SK-N-SH (cell line): ENCODE results near the gene LARP1. TPM values are rescaled to one million over a fixed set of nuclear protein-coding genes. Genes with fewer than 3 reads are reported as not detected.

Experiments
- CTCF ChIA-PET: fragments of 300-600, 350-600 bp; formaldehyde crosslinking; extraction: SDS; loops from one replicate; lab custom pipeline; 2021; lab: Yijun Ruan, JAX
- POLR2A ChIA-PET: fragments of 350-600 bp; sonication (Branson Sonifier 250); formaldehyde crosslinking; extraction: SDS; loops from one replicate; lab custom pipeline; 2020; ENCODE audit warnings: antibody characterized with exemption, inconsistent platforms; lab: Yijun Ruan, JAX
- DNase-seq: peaks from one replicate; pipeline ENCODE4 v3.0.0; 2012
- H2AFZ ChIP-seq: fragments of 200-600 bp; sonication (generic); 2 replicates; pipeline ENCODE4 v1.8.1; 2016; ENCODE audit warnings: antibody characterized with exemption, mild to moderate bottlenecking, low read depth
- H3F3A ChIP-seq: fragments of 200-600 bp; sonication (generic); replicated peaks from 2 replicates; pipeline ENCODE3; 2016; ENCODE audit warnings: antibody characterized with exemption, mild to moderate bottlenecking; ENCODE audit not compliant: insufficient read depth
- H3K27ac ChIP-seq, 2 experiments: fragments of 200-500 bp in 1 of 2; fragments of 200-600 bp in 1 of 2; sonication (Bioruptor generic) in 1 of 2; sonication (generic), shearing (Covaris generic) in 1 of 2; 2 replicates each; pipeline versions ENCODE4 v1.5.1 to v1.6.1; 2014 to 2016; ENCODE audit warnings: low read depth in 2 of 2, inconsistent platforms in 1 of 2, low read length in 1 of 2, mild to moderate bottlenecking in 1 of 2, mixed read lengths in 1 of 2
- H3K27me3 ChIP-seq: fragments of 200-600 bp; sonication (generic), shearing (Covaris generic); 2 replicates; pipeline ENCODE4 v1.6.1; 2016; ENCODE audit warnings: mixed run types; ENCODE audit not compliant: insufficient read depth
- H3K36me3 ChIP-seq, 2 experiments: fragments of 200-500 bp in 1 of 2; fragments of 200-600 bp in 1 of 2; sonication (Bioruptor generic) in 1 of 2; sonication (generic) in 1 of 2; replicated peaks in 1 of 2; 2 replicates each; pipeline versions ENCODE3 to v1.5.1; 2014 to 2016; ENCODE audit warnings: low read length in 1 of 2, mild to moderate bottlenecking in 1 of 2; ENCODE audit not compliant: insufficient read depth in 2 of 2, control insufficient read depth in 1 of 2
- H3K4me1 ChIP-seq, 2 experiments: fragments of 200-500 bp in 1 of 2; fragments of 200-600 bp in 1 of 2; sonication (Bioruptor generic) in 1 of 2; sonication (generic), shearing (Covaris generic) in 1 of 2; 2 replicates each; pipeline versions ENCODE4 v1.5.1 to v1.6.1; 2014 to 2016; ENCODE audit warnings: low read depth in 1 of 2, low read length in 1 of 2, mixed run types in 1 of 2; ENCODE audit not compliant: insufficient read depth in 2 of 2, control insufficient read depth in 1 of 2
- H3K4me2 ChIP-seq: fragments of 200-600 bp; sonication (generic), shearing (Covaris generic); 2 replicates; pipeline ENCODE4 v1.6.1; 2017; ENCODE audit warnings: mixed run types
- H3K4me3 ChIP-seq, 2 experiments: fragments of 200-500 bp in 1 of 2; fragments of 200-600 bp in 1 of 2; sonication (Bioruptor generic) in 1 of 2; sonication (generic), shearing (Covaris generic) in 1 of 2; 2 replicates each; pipeline versions ENCODE4 v1.5.1 to v1.8.1; 2014 to 2016; ENCODE audit warnings: low read depth in 2 of 2, inconsistent platforms in 1 of 2, low read length in 1 of 2, mild to moderate bottlenecking in 1 of 2, mixed read lengths in 1 of 2, moderate library complexity in 1 of 2
- H3K79me2 ChIP-seq: fragments of 200-600 bp; sonication (generic); 2 replicates; pipeline ENCODE4 v1.8.1; 2017; ENCODE audit warnings: mild to moderate bottlenecking; ENCODE audit not compliant: insufficient read depth
- H3K9ac ChIP-seq: fragments of 200-600 bp; sonication (generic); 2 replicates; pipeline ENCODE4 v1.6.1; 2017; ENCODE audit warnings: mixed run types
- H3K9me2 ChIP-seq: fragments of 200-600 bp; sonication (generic); 2 replicates; pipeline ENCODE4 v1.6.1; 2017; ENCODE audit warnings: mixed run types
- H3K9me3 ChIP-seq: fragments of 200-600 bp; sonication (generic); 2 replicates; pipeline ENCODE4 v1.6.1; 2017; ENCODE audit warnings: mixed run types, mild to moderate bottlenecking, moderate library complexity
- H4K20me1 ChIP-seq: fragments of 200-600 bp; sonication (generic); 2 replicates; pipeline ENCODE4 v1.6.1; 2017; ENCODE audit warnings: mild to moderate bottlenecking, mixed run types; ENCODE audit not compliant: insufficient read depth
- FOSL2 ChIP-seq: IDR thresholded peaks from 2 replicates; pipeline ENCODE4 v1.4.0; 2012; ENCODE audit warnings: low read depth, mild to moderate bottlenecking, moderate library complexity, borderline replicate concordance
- FOXJ3 ChIP-seq: sonication (generic); formaldehyde crosslinking; IDR thresholded peaks from 2 replicates; pipeline ENCODE4 v1.5.1; 2020; ENCODE audit warnings: mild to moderate bottlenecking, missing genetic modification reagents
- GATA2 ChIP-seq: sonication (generic); formaldehyde crosslinking; IDR thresholded peaks from 2 replicates; pipeline ENCODE4 v1.5.0; 2020; ENCODE audit warnings: mild to moderate bottlenecking, missing genetic modification reagents
- IRF3 ChIP-seq: fragments of 150-350 bp; IDR thresholded peaks from 2 replicates; pipeline ENCODE4 v1.6.1; 2016; ENCODE audit warnings: mild to moderate bottlenecking, low read depth, low read length
- MAX ChIP-seq: IDR thresholded peaks from 2 replicates; pipeline ENCODE4 v1.4.0; 2012; ENCODE audit warnings: low read depth
- MXI1 ChIP-seq: IDR thresholded peaks from 2 replicates; pipeline ENCODE4 v1.6.1; 2012; ENCODE audit warnings: mild to moderate bottlenecking, low read depth, low read length, improper control_type of control experiment
- PBX3 ChIP-seq: IDR thresholded peaks from 2 replicates; pipeline ENCODE4; 2012
- RAD21 ChIP-seq: IDR thresholded peaks from 2 replicates; pipeline ENCODE4 v1.6.1; 2012; ENCODE audit warnings: mild to moderate bottlenecking, low read length
- RFX5 ChIP-seq: IDR thresholded peaks from 2 replicates; pipeline ENCODE4 v1.6.1; 2012; ENCODE audit warnings: mild to moderate bottlenecking, improper control_type of control experiment, low read length
- WGBS: methylation state at CpG from one replicate; pipeline ENCODE4 v1.1.6; 2017; ENCODE audit warnings: low lambda C conversion rate; 5-methylcytosine and 5-hydroxymethylcytosine counted together
- polyA plus RNA-seq, 3 experiments: library from polyadenylated mRNA; depleted of rRNA; stranded (reverse); fragments of >200 nt; gene quantifications; 2 replicates each; pipeline ENCODE4 v1.2.3, GENCODE V29; 2012

Gene LARP1
- polyA plus RNA-seq, 1 of the 3 experiments (the other 2 are of a cell fraction): 57.4 TPM

GRCh38 chr5:154765396-154765925 is 10.3 kb downstream of the LARP1 start:
- H3K4me2 ChIP-seq: no peak overlapping the region
- no peak overlapping the region for H3K9ac ChIP-seq
- H2AFZ ChIP-seq: no peak overlapping the region
- 100% methylated on average over 10 of the region's 10 CpGs for WGBS
- peaks cover 0 to 4% of the 10 kb centered on the region in 2 experiments for H3K36me3 ChIP-seq
- no peak overlapping the region for H3K27ac ChIP-seq
- ChIA-PET CTCF (interaction anchor here (1.3 kb wide), 1 partner anchor 18 kb away, joined by 3 read pairs; no protein-coding TSS in a partner anchor), POLR2A (no interaction called here)
- H3K4me1 ChIP-seq: peaks cover 29 to 38% of the 10 kb centered on the region in 2 experiments; a peak in 2 of 4 replicates
- no peaks in the 10 kb centered on the region for H3K9me2 ChIP-seq
- H3K79me2 ChIP-seq: peaks cover 100% of the 10 kb centered on the region
- H4K20me1 ChIP-seq: peaks cover 100% of the 10 kb centered on the region
- peaks cover 3% of the 10 kb centered on the region for H3F3A ChIP-seq
- H3K4me3 ChIP-seq: no peak overlapping the region
- no peak for DNase-seq
- no peaks in the 10 kb centered on the region for H3K27me3 ChIP-seq
- TF ChIP-seq FOSL2: no peak
- TF ChIP-seq MXI1: no peak
- TF ChIP-seq GATA2: no peak
- TF ChIP-seq MAX: no peak
- TF ChIP-seq IRF3: no peak
- no peak for TF ChIP-seq RAD21
- TF ChIP-seq RFX5: no peak
- TF ChIP-seq FOXJ3 (CRISPR knock-in tag): no peak
- H3K9me3 ChIP-seq: no peaks in the 10 kb centered on the region

GRCh38 chr5:154766558-154767281 is 11.5 kb downstream of the LARP1 start:
- CTCF ChIA-PET: interaction anchor here (1.3 to 2.4 kb wide), 4 partner anchors 8 to 120 kb away, joined by 3 to 9 read pairs (median 4); no protein-coding TSS in a partner anchor
- H3K4me2 ChIP-seq: no peak overlapping the region
- POLR2A ChIA-PET: no interaction called here
- H3K27ac ChIP-seq: no peak overlapping the region
- H4K20me1 ChIP-seq: peaks cover 100% of the 10 kb centered on the region
- H3K9me3 ChIP-seq: no peaks in the 10 kb centered on the region
- H3K9ac ChIP-seq: no peak overlapping the region
- 96% methylated on average over 2 of the region's 3 CpGs for WGBS
- no peaks in the 10 kb centered on the region for H3K9me2 ChIP-seq
- H2AFZ ChIP-seq: no peak overlapping the region
- peaks cover 100% of the 10 kb centered on the region for H3K79me2 ChIP-seq
- no peak for DNase-seq
- H3K36me3 ChIP-seq: peaks cover 0 to 4% of the 10 kb centered on the region in 2 experiments
- no peak overlapping the region for H3K4me3 ChIP-seq
- H3K4me1 ChIP-seq: peaks cover 21 to 50% of the 10 kb centered on the region in 2 experiments; a peak in 3 of 4 replicates
- peaks cover 9% of the 10 kb centered on the region for H3F3A ChIP-seq
- no peaks in the 10 kb centered on the region for H3K27me3 ChIP-seq
- TF ChIP-seq PBX3 (no peak), RFX5 (no peak)
- TF ChIP-seq, all 33 proteins: peak for 0
